Myometrial cell (primary cell): ENCODE data around the gene FAM217A. TPM values are rescaled to one million over a fixed set of nuclear protein-coding genes. Genes with fewer than 3 reads are reported as not detected.

ENCODE experiments used
- total RNA-seq: library from RNA; depleted of rRNA; stranded (reverse); fragments of >200 nt; gene quantifications from 2 replicates; pipeline ENCODE4 v1.2.3, GENCODE V29; 2015

FAM217A gene
- total RNA-seq, result not detected in 2 replicates

DNA sequence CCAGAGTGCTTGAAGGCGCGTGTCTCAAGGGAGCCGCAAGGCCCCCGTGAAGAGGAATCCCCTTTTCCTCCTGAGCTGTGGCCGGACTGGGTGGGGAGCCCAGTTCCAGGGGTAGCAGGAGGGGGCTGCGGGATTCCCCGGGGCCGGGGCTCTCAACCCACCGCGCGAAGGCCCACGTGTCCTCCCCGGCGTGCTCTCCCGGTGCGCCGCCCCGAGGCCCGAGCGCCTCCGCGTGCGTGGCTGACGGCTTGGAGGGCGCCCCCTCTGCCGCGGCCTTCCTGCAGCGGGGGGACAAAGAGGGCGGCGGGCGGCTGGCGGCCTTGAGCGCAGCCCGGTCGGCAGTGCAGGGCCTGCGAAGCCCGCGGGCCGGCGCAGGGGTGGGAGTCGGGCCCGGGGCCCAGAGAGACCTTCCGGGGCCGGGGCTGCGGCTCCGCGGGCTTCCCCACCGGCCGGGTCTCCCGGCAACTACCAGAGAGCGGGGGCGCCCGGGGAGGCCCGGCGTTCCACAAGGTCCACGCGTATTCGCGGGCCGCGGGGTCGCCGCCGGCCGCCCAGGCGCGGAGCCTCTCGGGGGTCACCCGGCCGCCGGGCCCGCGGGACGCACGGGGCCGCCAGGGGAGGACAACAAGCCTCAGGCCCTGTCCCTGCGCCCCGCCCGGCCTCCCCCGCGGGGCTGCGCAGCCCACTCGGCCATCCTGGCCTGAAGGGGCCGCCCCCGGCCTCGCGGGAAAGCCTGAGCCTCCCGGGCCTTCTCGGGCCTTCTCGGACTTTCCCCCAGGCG is at the start of gene FAM217A:
Gene FAM217A, minus strand, starts transcription at position 447 of the 781 bp plus-strand sequence. CDS start 1,723 bp downstream, outside the sequence.

Other genes with a start within 250 kb of the FAM217A start
- gene FAM50B, start 229.8 kb downstream of the FAM217A start, total RNA-seq, result 3.2 and 11.0 TPM in 2 replicates
- gene ECI2, start 56.4 kb upstream of the FAM217A start, total RNA-seq, result 171 and 190 TPM in 2 replicates